SK-N-SH (cell line): ENCODE measurements around the gene IGSF9B. TPM values are rescaled to one million over a fixed set of nuclear protein-coding genes. Genes with fewer than 3 reads are reported as not detected.

Experiments used
- CTCF ChIA-PET: fragments of 300-600, 350-600 bp; formaldehyde crosslinking; extraction: SDS; loops from one replicate; lab custom pipeline; 2021; lab: Yijun Ruan, JAX
- POLR2A ChIA-PET: fragments of 350-600 bp; sonication (Branson Sonifier 250); formaldehyde crosslinking; extraction: SDS; loops from one replicate; lab custom pipeline; 2020; ENCODE audit warnings: antibody characterized with exemption, inconsistent platforms; lab: Yijun Ruan, JAX
- DNase-seq: peaks from one replicate; pipeline ENCODE4 v3.0.0; 2012
- H2AFZ ChIP-seq: fragments of 200-600 bp; sonication (generic); 2 replicates; pipeline ENCODE4 v1.8.1; 2016; ENCODE audit warnings: antibody characterized with exemption, mild to moderate bottlenecking, low read depth
- H3F3A ChIP-seq: fragments of 200-600 bp; sonication (generic); replicated peaks from 2 replicates; pipeline ENCODE3; 2016; ENCODE audit warnings: antibody characterized with exemption, mild to moderate bottlenecking; ENCODE audit not compliant: insufficient read depth
- H3K27ac ChIP-seq, 2 experiments: fragments of 200-500 bp in 1 of 2; fragments of 200-600 bp in 1 of 2; sonication (Bioruptor generic) in 1 of 2; sonication (generic), shearing (Covaris generic) in 1 of 2; 2 replicates each; pipeline versions ENCODE4 v1.5.1 to v1.6.1; 2014 to 2016; ENCODE audit warnings: low read depth in 2 of 2, inconsistent platforms in 1 of 2, low read length in 1 of 2, mild to moderate bottlenecking in 1 of 2, mixed read lengths in 1 of 2
- H3K27me3 ChIP-seq: fragments of 200-600 bp; sonication (generic), shearing (Covaris generic); 2 replicates; pipeline ENCODE4 v1.6.1; 2016; ENCODE audit warnings: mixed run types; ENCODE audit not compliant: insufficient read depth
- H3K36me3 ChIP-seq, 2 experiments: fragments of 200-500 bp in 1 of 2; fragments of 200-600 bp in 1 of 2; sonication (Bioruptor generic) in 1 of 2; sonication (generic) in 1 of 2; replicated peaks in 1 of 2; 2 replicates each; pipeline versions ENCODE3 to v1.5.1; 2014 to 2016; ENCODE audit warnings: low read length in 1 of 2, mild to moderate bottlenecking in 1 of 2; ENCODE audit not compliant: insufficient read depth in 2 of 2, control insufficient read depth in 1 of 2
- H3K4me1 ChIP-seq, 2 experiments: fragments of 200-500 bp in 1 of 2; fragments of 200-600 bp in 1 of 2; sonication (Bioruptor generic) in 1 of 2; sonication (generic), shearing (Covaris generic) in 1 of 2; 2 replicates each; pipeline versions ENCODE4 v1.5.1 to v1.6.1; 2014 to 2016; ENCODE audit warnings: low read depth in 1 of 2, low read length in 1 of 2, mixed run types in 1 of 2; ENCODE audit not compliant: insufficient read depth in 2 of 2, control insufficient read depth in 1 of 2
- H3K4me2 ChIP-seq: fragments of 200-600 bp; sonication (generic), shearing (Covaris generic); 2 replicates; pipeline ENCODE4 v1.6.1; 2017; ENCODE audit warnings: mixed run types
- H3K4me3 ChIP-seq, 2 experiments: fragments of 200-500 bp in 1 of 2; fragments of 200-600 bp in 1 of 2; sonication (Bioruptor generic) in 1 of 2; sonication (generic), shearing (Covaris generic) in 1 of 2; 2 replicates each; pipeline versions ENCODE4 v1.5.1 to v1.8.1; 2014 to 2016; ENCODE audit warnings: low read depth in 2 of 2, inconsistent platforms in 1 of 2, low read length in 1 of 2, mild to moderate bottlenecking in 1 of 2, mixed read lengths in 1 of 2, moderate library complexity in 1 of 2
- H3K79me2 ChIP-seq: fragments of 200-600 bp; sonication (generic); 2 replicates; pipeline ENCODE4 v1.8.1; 2017; ENCODE audit warnings: mild to moderate bottlenecking; ENCODE audit not compliant: insufficient read depth
- H3K9ac ChIP-seq: fragments of 200-600 bp; sonication (generic); 2 replicates; pipeline ENCODE4 v1.6.1; 2017; ENCODE audit warnings: mixed run types
- H3K9me2 ChIP-seq: fragments of 200-600 bp; sonication (generic); 2 replicates; pipeline ENCODE4 v1.6.1; 2017; ENCODE audit warnings: mixed run types
- H3K9me3 ChIP-seq: fragments of 200-600 bp; sonication (generic); 2 replicates; pipeline ENCODE4 v1.6.1; 2017; ENCODE audit warnings: mixed run types, mild to moderate bottlenecking, moderate library complexity
- H4K20me1 ChIP-seq: fragments of 200-600 bp; sonication (generic); 2 replicates; pipeline ENCODE4 v1.6.1; 2017; ENCODE audit warnings: mild to moderate bottlenecking, mixed run types; ENCODE audit not compliant: insufficient read depth
- CHD2 ChIP-seq: fragments of 150-350 bp; IDR thresholded peaks from 2 replicates; pipeline ENCODE4 v1.6.1; 2018; ENCODE audit warnings: low read length; ENCODE audit not compliant: partially characterized antibody
- ELF1 ChIP-seq: IDR thresholded peaks from 2 replicates; pipeline ENCODE4 v1.4.0; 2012
- EP300 ChIP-seq, 2 experiments: IDR thresholded peaks; 2 replicates each; pipeline versions ENCODE4 v1.4.0 to v1.6.1; 2012; ENCODE audit warnings: borderline replicate concordance in 1 of 2, low read depth in 1 of 2, low read length in 1 of 2
- EZH2phosphoT487 ChIP-seq: fragments of 200-600 bp; sonication (generic); IDR thresholded peaks from 2 replicates; pipeline ENCODE4 v1.6.1; 2017; ENCODE audit warnings: low read depth, mixed run types, mild to moderate bottlenecking, antibody characterized with exemption, moderate library complexity, borderline replicate concordance
- FOXM1 ChIP-seq: IDR thresholded peaks from 2 replicates; pipeline ENCODE4 v1.4.0; 2012; ENCODE audit warnings: low read depth, mild to moderate bottlenecking
- JUND ChIP-seq: IDR thresholded peaks from 2 replicates; pipeline ENCODE4 v1.4.0; 2012
- MXI1 ChIP-seq: IDR thresholded peaks from 2 replicates; pipeline ENCODE4 v1.6.1; 2012; ENCODE audit warnings: mild to moderate bottlenecking, low read depth, low read length, improper control_type of control experiment
- NRF1 ChIP-seq: IDR thresholded peaks from 2 replicates; pipeline ENCODE4 v1.6.1; 2012; ENCODE audit warnings: low read depth, mild to moderate bottlenecking, low read length
- POLR2AphosphoS5 ChIP-seq: IDR thresholded peaks from 2 replicates; pipeline ENCODE4 v1.6.1; 2012; ENCODE audit warnings: low read depth, low read length
- RCOR1 ChIP-seq: fragments of 150-350 bp; IDR thresholded peaks from 2 replicates; pipeline ENCODE4 v1.6.1; 2017; ENCODE audit warnings: antibody characterized with exemption, low read length
- REST ChIP-seq: IDR thresholded peaks from 2 replicates; pipeline ENCODE4 v1.6.1; 2012; ENCODE audit warnings: mild to moderate bottlenecking, low read depth, low read length, moderate library complexity
- RXRA ChIP-seq: IDR thresholded peaks from 2 replicates; pipeline ENCODE4 v1.4.0; 2012; ENCODE audit warnings: low read depth, mild to moderate bottlenecking, borderline replicate concordance
- SMC3 ChIP-seq: IDR thresholded peaks from 2 replicates; pipeline ENCODE4 v1.6.1; 2012; ENCODE audit warnings: low read depth, low read length, improper control_type of control experiment
- TCF12 ChIP-seq: IDR thresholded peaks from 2 replicates; pipeline ENCODE4 v1.4.0; 2012
- TEAD4 ChIP-seq: IDR thresholded peaks from 2 replicates; pipeline ENCODE4 v1.4.0; 2012; ENCODE audit warnings: mild to moderate bottlenecking, borderline replicate concordance; ENCODE audit not compliant: insufficient read depth
- USF2 ChIP-seq: fragments of 150-350 bp; IDR thresholded peaks from 2 replicates; pipeline ENCODE4 v1.6.1; 2017; ENCODE audit warnings: antibody characterized with exemption, low read length, low read depth, borderline replicate concordance
- YY1 ChIP-seq: IDR thresholded peaks from 2 replicates; pipeline ENCODE4 v1.4.0; 2012; ENCODE audit warnings: low read depth, mild to moderate bottlenecking
- ZBTB33 ChIP-seq: IDR thresholded peaks from 2 replicates; pipeline ENCODE4 v1.4.0; 2012; ENCODE audit warnings: low read depth, borderline replicate concordance
- WGBS: methylation state at CpG from one replicate; pipeline ENCODE4 v1.1.6; 2017; ENCODE audit warnings: low lambda C conversion rate; 5-methylcytosine and 5-hydroxymethylcytosine counted together
- polyA plus RNA-seq, 3 experiments: library from polyadenylated mRNA; depleted of rRNA; stranded (reverse); fragments of >200 nt; gene quantifications; 2 replicates each; pipeline ENCODE4 v1.2.3, GENCODE V29; 2012

The IGSF9B gene
- polyA plus RNA-seq, 1 of the 3 experiments (the other 2 are of a cell fraction) = 0.41 TPM

DNA sequence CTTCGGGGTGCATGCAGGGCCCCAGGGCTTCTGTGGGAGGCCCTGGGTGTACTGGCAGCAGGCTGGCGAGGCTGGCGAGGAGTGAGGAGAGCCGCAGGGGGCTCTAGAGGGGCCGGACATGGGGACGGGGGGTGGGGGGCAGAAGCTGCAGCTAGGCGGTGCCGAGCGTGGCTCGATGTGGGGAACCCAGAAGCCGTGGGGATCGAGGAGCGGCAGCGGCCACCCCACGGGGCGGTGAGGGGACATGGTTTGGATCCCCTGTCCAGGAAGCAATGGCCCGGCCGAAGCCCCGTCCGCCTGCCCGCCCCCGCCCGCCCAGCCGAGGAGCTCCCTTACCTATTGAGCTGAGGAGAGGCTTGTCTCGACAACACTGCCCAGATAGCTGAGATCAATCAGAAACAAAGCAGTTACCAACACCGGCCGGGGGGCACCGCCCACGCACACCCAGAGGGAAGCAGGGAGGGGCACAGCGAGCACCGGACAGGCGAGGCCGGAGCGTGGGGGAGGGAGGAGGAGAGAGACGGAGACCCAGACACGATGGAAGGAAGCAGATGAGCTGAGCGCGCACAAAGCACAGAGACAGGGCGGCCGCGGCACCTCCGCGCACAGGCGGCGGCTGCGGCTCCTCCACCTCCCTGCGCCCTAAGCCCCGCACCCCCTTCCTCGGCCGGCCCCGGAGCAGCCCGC lies 38.7 kb downstream of the IGSF9B start:
- Histone ChIP-seq H3K79me2 (no peaks in the 10 kb centered on the region), H4K20me1 (no peaks in the 10 kb centered on the region), H3K4me3 (no peak overlapping the region), H2AFZ (no peak overlapping the region), H3K27ac (no peak overlapping the region), H3K27me3 (no peaks in the 10 kb centered on the region), H3K9me2 (no peaks in the 10 kb centered on the region), H3K9ac (no peak overlapping the region), H3K4me2 (no peak overlapping the region), H3K36me3 (no peaks in the 10 kb centered on the region), H3K4me1 (no peaks in the 10 kb centered on the region), H3K9me3 (no peaks in the 10 kb centered on the region), H3F3A (no peaks in the 10 kb centered on the region)
- TF ChIP-seq ELF1 = no peak
- no peak for TF ChIP-seq NRF1
- no peak for TF ChIP-seq POLR2AphosphoS5
- TF ChIP-seq CHD2 = no peak
- TF ChIP-seq RXRA = no peak
- TF ChIP-seq ZBTB33 = no peak
- TF ChIP-seq EZH2phosphoT487 = no peak
- TF ChIP-seq RCOR1 = no peak
- TF ChIP-seq FOXM1 = no peak
- 72% methylated on average over 23 of the region's 52 CpGs for WGBS
- CTCF ChIA-PET = interaction anchor here (1.3 to 3.4 kb wide), 2 partner anchors 9 to 101 kb away, joined by 4 to 16 read pairs; no protein-coding TSS in a partner anchor
- POLR2A ChIA-PET = no interaction called here
- DNase-seq = no peak

DNA sequence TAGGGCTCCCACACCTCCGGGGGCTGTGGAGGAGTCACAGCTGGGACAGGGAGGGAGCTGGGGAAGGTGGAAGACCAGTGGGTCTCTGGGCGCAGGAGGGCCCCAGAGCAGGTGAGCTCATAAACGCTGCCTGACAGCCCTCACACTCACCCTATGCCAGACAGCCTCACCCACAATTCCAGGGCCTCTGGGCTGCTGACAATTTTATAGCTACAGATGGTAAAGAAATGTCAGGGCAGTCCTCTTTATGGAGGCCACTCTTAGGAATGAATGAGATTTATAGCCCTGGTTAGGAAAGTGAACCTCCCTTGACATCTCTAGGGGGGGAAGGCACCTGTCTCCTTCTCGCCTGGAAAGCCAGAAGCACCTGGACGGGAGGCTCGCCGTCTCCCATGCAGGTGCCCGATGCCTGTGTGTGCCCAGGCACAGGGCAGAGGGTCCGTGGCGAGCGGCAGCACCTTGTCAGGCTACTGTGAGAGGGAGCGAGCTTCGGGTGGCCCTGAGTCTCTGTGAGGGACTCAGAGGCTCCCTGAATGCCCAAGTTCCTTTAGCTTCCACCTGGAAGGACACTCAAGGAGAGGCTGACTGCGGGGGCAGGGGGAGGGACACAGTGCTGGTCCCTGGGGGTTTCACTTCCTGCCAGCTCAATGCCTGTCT lies 39.9 kb downstream of the IGSF9B start:
- POLR2A ChIA-PET = interaction anchor here (0.8 kb wide), 1 partner anchor 10 kb away, joined by 5 read pairs; no protein-coding TSS in a partner anchor
- no peak for DNase-seq
- no peaks in the 10 kb centered on the region for H3K4me1 ChIP-seq
- H3F3A ChIP-seq = no peaks in the 10 kb centered on the region
- H3K9me2 ChIP-seq = no peaks in the 10 kb centered on the region
- no peak overlapping the region for H2AFZ ChIP-seq
- no peaks in the 10 kb centered on the region for H3K27me3 ChIP-seq
- CTCF ChIA-PET = interaction anchor here (0.9 to 3.4 kb wide), 5 partner anchors 10 to 223 kb away, joined by 3 to 16 read pairs (median 4); no protein-coding TSS in a partner anchor
- H4K20me1 ChIP-seq = no peaks in the 10 kb centered on the region
- no peak overlapping the region for H3K27ac ChIP-seq
- no peak overlapping the region for H3K4me2 ChIP-seq
- 60% methylated on average over 13 of the region's 14 CpGs for WGBS
- no peaks in the 10 kb centered on the region for H3K36me3 ChIP-seq
- no peaks in the 10 kb centered on the region for H3K9me3 ChIP-seq
- no peak overlapping the region for H3K9ac ChIP-seq
- H3K79me2 ChIP-seq = no peaks in the 10 kb centered on the region
- H3K4me3 ChIP-seq = no peak overlapping the region
- TF ChIP-seq YY1 = no peak
- no peak for TF ChIP-seq ELF1
- TF ChIP-seq TCF12 = no peak
- no peak for TF ChIP-seq EP300 (IDR thresholded peaks at IDR 0.05; ENCODE audit: borderline replicate concordance in 1 of 2, low read depth in 1 of 2, low read length in 1 of 2)
- no peak for TF ChIP-seq REST
- TF ChIP-seq ZBTB33 = no peak
- TF ChIP-seq TEAD4 = no peak
- no peak for TF ChIP-seq SMC3
- TF ChIP-seq MXI1 = no peak
- no peak for TF ChIP-seq USF2
- no peak for TF ChIP-seq JUND
- TF ChIP-seq RXRA = no peak
